GM13976 (cell line): Measurements from ENCODE around the gene SLC8A3.

ENCODE experiments used
- DNase-seq: peaks from one replicate; pipeline ENCODE4 v3.0.0; 2012; ENCODE audit warnings: low spot score
- CTCF ChIP-seq: IDR thresholded peaks from 2 replicates; pipeline ENCODE4 v1.5.1; 2012; ENCODE audit warnings: borderline replicate concordance, mild to moderate bottlenecking; ENCODE audit not compliant: insufficient read depth; ENCODE audit errors: extremely low read depth, missing control alignments, control extremely low read depth
- in situ Hi-C: fragments of 300-500 bp; cut with MboI; formaldehyde crosslinking; loops from one replicate; pipeline ENCODE4 v1.12.0; 2022; ENCODE audit warnings: low sequenced_read_pairs, mixed read lengths, inconsistent platforms; ENCODE audit not compliant: unreplicated experiment

SLC8A3 gene

GRCh38 chr14:70212752-70213151 lies 24.0 kb upstream of the SLC8A3 start:
- in situ Hi-C loops: no loop called here
- no peak for TF ChIP-seq CTCF

GRCh38 chr14:70208380-70208779 lies 19.6 kb upstream of the SLC8A3 start:
- no peak for DNase-seq
- in situ Hi-C loops: no loop called here
- no peak for TF ChIP-seq CTCF

More at GRCh38 chr14:70212752-70213151, 24.0 kb upstream of the SLC8A3 start:
- no peak for DNase-seq

- in situ Hi-C loops: no loop called here
- no peak for TF ChIP-seq CTCF
- DNase-seq: no peak
These were observed 14.9 kb upstream of the SLC8A3 start for GRCh38 chr14:70203686-70204085.

GRCh38 chr14:70201994-70202393 lies 13.2 kb upstream of the SLC8A3 start:
- no peak for DNase-seq
- TF ChIP-seq CTCF: no peak

GRCh38 chr14:70193396-70193795 lies 4.6 kb upstream of the SLC8A3 start:
- in situ Hi-C loops: no loop called here

More at GRCh38 chr14:70201994-70202393, 13.2 kb upstream of the SLC8A3 start:
- in situ Hi-C loops: no loop called here

GRCh38 chr14:70192915-70193314 lies 4.2 kb upstream of the SLC8A3 start:
- in situ Hi-C loops: no loop called here
- no peak for DNase-seq
- no peak for TF ChIP-seq CTCF

More at GRCh38 chr14:70193396-70193795, 4.6 kb upstream of the SLC8A3 start:
- DNase-seq: no peak
- TF ChIP-seq CTCF: no peak

GRCh38 chr14:70190156-70190555 lies 1.4 kb upstream of the SLC8A3 start:
- in situ Hi-C loops: no loop called here
- DNase-seq: no peak
- TF ChIP-seq CTCF: no peak
